ENCODE results near the gene TERT. TPM values are rescaled to one million over a fixed set of nuclear protein-coding genes. Genes with fewer than 3 reads are reported as not detected.

Gene TERT
- total RNA-seq, 1 experiment from 2014 or later: 0.80 TPM

DNA sequence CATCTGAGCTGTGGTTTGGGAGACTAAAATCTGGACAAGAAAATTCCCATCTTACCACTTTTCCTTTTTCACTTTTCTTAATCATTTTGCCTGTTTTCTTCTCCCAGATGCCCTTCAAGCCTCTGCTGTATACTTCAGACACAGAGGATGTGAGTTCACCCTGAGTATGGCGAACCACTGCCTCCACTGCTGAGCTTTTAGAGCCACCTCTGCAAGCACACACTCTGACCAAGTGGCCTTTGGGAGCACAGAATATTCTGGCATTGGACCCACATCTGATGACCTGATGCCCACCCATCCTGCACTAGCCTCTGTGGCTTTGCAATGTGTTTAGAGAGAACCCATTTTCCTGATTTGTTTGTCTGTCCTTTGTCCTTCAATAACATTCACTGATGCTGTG lies 32.5 kb downstream of the TERT start:
- Histone ChIP-seq H3K36me3 (ENCODE audit: low read depth, low read length) (no peaks in the 10 kb centered on the region), H3F3A (ENCODE audit: low read length, unreplicated experiment) (no peaks in the 10 kb centered on the region), H3K27me3 (ENCODE audit: low read length) (no peaks in the 10 kb centered on the region), H3K9ac (ENCODE audit: low read length) (no peak overlapping the region), H3K4me1 (ENCODE audit: insufficient read depth, low read length) (no peaks in the 10 kb centered on the region), H3K79me2 (ENCODE audit: low read length) (no peaks in the 10 kb centered on the region), H3K27ac (ENCODE audit: low read length) (no peak overlapping the region), H3K4me2 (ENCODE audit: low read length) (no peak overlapping the region), H3K9me3 (ENCODE audit: low read length) (0 out of 2 replicates have a peak, but pooled peaks cover 7% of the 10 kb centered on the region), H3K9me2 (replicated peaks; ENCODE audit: low read length) (no peaks in the 10 kb centered on the region), H3K4me3 (ENCODE audit: low read length) (no peak overlapping the region), H4K20me1 (ENCODE audit: low read length) (no peaks in the 10 kb centered on the region), H2AFZ (ENCODE audit: low read length) (no peak overlapping the region)
- ChIA-PET CTCF (no interaction called here), POLR2A (ENCODE audit: unreplicated experiment) (no interaction called here)
- no peak for DNase-seq
- intact Hi-C loops (cut with micrococcal nuclease): no loop called here
- ATAC-seq: no peak
- BruUV-seq (replicated peaks): no TSS peak
- no peak for TF ChIP-seq EZH2phosphoT487 (IDR thresholded peaks at IDR 0.05; ENCODE audit: borderline replicate concordance, low read length)
- no peak for TF ChIP-seq EZH2 (IDR thresholded peaks at IDR 0.05; ENCODE audit: low read length, unreplicated experiment)
- TF ChIP-seq, protein P1, sequence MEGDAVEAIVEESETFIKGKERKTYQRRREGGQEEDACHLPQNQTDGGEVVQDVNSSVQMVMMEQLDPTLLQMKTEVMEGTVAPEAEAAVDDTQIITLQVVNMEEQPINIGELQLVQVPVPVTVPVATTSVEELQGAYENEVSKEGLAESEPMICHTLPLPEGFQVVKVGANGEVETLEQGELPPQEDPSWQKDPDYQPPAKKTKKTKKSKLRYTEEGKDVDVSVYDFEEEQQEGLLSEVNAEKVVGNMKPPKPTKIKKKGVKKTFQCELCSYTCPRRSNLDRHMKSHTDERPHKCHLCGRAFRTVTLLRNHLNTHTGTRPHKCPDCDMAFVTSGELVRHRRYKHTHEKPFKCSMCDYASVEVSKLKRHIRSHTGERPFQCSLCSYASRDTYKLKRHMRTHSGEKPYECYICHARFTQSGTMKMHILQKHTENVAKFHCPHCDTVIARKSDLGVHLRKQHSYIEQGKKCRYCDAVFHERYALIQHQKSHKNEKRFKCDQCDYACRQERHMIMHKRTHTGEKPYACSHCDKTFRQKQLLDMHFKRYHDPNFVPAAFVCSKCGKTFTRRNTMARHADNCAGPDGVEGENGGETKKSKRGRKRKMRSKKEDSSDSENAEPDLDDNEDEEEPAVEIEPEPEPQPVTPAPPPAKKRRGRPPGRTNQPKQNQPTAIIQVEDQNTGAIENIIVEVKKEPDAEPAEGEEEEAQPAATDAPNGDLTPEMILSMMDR (conservative IDR thresholded peaks at IDR 0.05; ENCODE audit: low read depth, low read length): no peak

DNA sequence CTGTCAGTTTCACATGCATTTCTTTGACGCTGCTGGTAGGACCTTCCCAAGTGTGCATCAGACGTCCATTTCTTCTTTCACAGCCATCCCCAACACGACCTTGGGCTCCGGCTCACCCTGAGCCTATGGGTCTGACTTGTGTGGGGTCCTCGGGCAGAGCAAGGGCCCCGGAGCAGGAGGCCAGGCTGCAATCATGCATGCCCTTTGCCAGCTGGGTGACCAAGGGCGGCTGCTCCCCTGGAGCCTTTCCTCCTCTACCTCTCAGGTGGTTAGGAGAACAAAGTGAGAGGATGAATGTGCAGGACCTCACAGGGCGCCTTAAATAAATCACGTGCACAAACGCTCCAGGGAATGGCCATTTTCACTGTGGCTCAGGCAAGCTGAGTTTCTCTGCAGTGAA lies 33.2 kb downstream of the TERT start:
- Histone ChIP-seq H4K20me1 (ENCODE audit: low read length) (no peaks in the 10 kb centered on the region), H3K4me3 (ENCODE audit: low read length) (no peak overlapping the region), H3K36me3 (ENCODE audit: low read depth, low read length) (no peaks in the 10 kb centered on the region), H3K4me1 (ENCODE audit: insufficient read depth, low read length) (no peaks in the 10 kb centered on the region), H3K79me2 (ENCODE audit: low read length) (no peaks in the 10 kb centered on the region), H3K9ac (ENCODE audit: low read length) (no peak overlapping the region), H3K27ac (ENCODE audit: low read length) (no peak overlapping the region), H3F3A (ENCODE audit: low read length, unreplicated experiment) (no peaks in the 10 kb centered on the region), H3K4me2 (ENCODE audit: low read length) (no peak overlapping the region), H3K9me2 (replicated peaks; ENCODE audit: low read length) (no peaks in the 10 kb centered on the region), H3K27me3 (ENCODE audit: low read length) (no peaks in the 10 kb centered on the region), H3K9me3 (ENCODE audit: low read length) (0 out of 2 replicates have a peak, but pooled peaks cover 7% of the 10 kb centered on the region), H2AFZ (ENCODE audit: low read length) (no peak overlapping the region)
- TF ChIP-seq EZH2phosphoT487 (IDR thresholded peaks at IDR 0.05; ENCODE audit: borderline replicate concordance, low read length) (no peak), EZH2 (IDR thresholded peaks at IDR 0.05; ENCODE audit: low read length, unreplicated experiment) (no peak)
- TF ChIP-seq, protein P1 (conservative IDR thresholded peaks at IDR 0.05; ENCODE audit: low read depth, low read length): no peak
- DNase-seq (no peak), ATAC-seq (no peak)
- BruUV-seq (replicated peaks): no TSS peak
- POLR2A ChIA-PET (ENCODE audit: unreplicated experiment): no interaction called here
- CTCF ChIA-PET: no interaction called here
- intact Hi-C loops (cut with micrococcal nuclease): no loop called here

DNA sequence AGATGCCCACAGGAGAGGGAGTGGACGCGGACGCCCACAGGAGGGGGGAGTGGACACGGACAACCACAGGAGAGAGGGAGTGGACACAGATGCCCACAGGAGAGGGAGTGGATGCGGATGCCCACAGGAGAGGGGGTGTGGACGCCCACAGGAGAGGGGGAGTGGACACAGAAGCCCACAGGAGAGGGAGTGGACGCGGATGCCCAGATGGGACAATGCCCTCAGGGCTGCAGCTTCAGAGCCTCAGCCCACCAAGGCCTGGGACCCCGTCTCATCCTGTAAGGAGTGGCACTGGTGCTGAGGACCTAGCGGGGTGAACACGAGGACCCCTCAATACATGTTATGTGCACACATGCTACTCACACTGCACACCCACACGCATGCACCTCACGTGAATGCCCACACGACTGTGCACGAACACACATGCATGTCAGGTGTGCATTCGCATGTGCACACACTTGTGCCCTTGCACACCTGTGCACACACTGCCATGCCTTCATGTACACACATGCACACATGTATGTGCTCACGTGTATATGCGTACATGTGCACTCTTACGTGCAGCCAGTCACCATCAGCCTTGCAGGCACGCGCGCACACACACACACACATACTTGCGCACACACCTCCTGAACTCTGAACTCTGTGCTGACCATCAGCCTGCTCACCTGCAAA lies 34.9 kb downstream of the TERT start:
- H3K79me2 ChIP-seq (ENCODE audit: low read length): no peaks in the 10 kb centered on the region
- no peak overlapping the region for H3K27ac ChIP-seq (ENCODE audit: low read length)
- H3K9me2 ChIP-seq (replicated peaks; ENCODE audit: low read length): no peaks in the 10 kb centered on the region
- H2AFZ ChIP-seq (ENCODE audit: low read length): no peak overlapping the region
- no peaks in the 10 kb centered on the region for H3K27me3 ChIP-seq (ENCODE audit: low read length)
- ChIA-PET POLR2A (ENCODE audit: unreplicated experiment) (no interaction called here), CTCF (no interaction called here)
- H3K4me3 ChIP-seq (ENCODE audit: low read length): no peak overlapping the region
- no peaks in the 10 kb centered on the region for H3K4me1 ChIP-seq (ENCODE audit: insufficient read depth, low read length)
- ATAC-seq (no peak), DNase-seq (no peak)
- H4K20me1 ChIP-seq (ENCODE audit: low read length): no peaks in the 10 kb centered on the region
- 0 out of 2 replicates have a peak, but pooled peaks cover 7% of the 10 kb centered on the region for H3K9me3 ChIP-seq (ENCODE audit: low read length)
- BruUV-seq (replicated peaks): no TSS peak
- no peak overlapping the region for H3K9ac ChIP-seq (ENCODE audit: low read length)
- no peaks in the 10 kb centered on the region for H3K36me3 ChIP-seq (ENCODE audit: low read depth, low read length)
- no peaks in the 10 kb centered on the region for H3F3A ChIP-seq (ENCODE audit: low read length, unreplicated experiment)
- intact Hi-C loops (cut with micrococcal nuclease): no loop called here
- no peak overlapping the region for H3K4me2 ChIP-seq (ENCODE audit: low read length)
- TF ChIP-seq, protein P1 (conservative IDR thresholded peaks at IDR 0.05; ENCODE audit: low read depth, low read length): no peak
- TF ChIP-seq EZH2 (IDR thresholded peaks at IDR 0.05; ENCODE audit: low read length, unreplicated experiment) (no peak), EZH2phosphoT487 (IDR thresholded peaks at IDR 0.05; ENCODE audit: borderline replicate concordance, low read length) (no peak)

Data from PC-3 (cell line).